NK-92 treated with Interleukin-12 subunit alpha and Interleukin-12 subunit beta, amount 100 ng/mL, for 24 hours (cell line): ENCODE measurements around the gene SYT2.

Source experiments
- DNase-seq: peaks from one replicate; lab custom pipeline; 2025; lab: John Stamatoyannopoulos, UW

The SYT2 gene

DNA sequence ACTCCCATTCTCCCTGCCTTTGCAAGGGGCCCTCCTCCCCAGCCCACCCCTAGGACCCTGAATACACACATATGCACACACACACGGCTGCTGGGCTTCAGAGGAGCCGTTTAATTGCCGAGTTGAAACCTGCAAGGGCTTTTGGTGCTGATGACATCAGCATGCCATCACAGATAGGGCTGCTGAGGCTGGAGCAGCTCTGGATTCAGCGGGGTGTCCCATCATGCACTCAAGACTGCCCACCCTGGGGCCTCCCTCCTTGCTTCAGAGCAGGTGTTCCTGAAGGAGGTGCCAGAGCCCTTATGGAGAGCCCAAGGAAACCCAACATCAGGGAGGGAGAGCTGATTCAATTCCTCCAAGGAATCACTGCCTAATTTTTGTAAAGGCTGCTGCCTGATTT lies 5.7 kb downstream of the SYT2 start:
- DNase-seq, result no peak

DNA sequence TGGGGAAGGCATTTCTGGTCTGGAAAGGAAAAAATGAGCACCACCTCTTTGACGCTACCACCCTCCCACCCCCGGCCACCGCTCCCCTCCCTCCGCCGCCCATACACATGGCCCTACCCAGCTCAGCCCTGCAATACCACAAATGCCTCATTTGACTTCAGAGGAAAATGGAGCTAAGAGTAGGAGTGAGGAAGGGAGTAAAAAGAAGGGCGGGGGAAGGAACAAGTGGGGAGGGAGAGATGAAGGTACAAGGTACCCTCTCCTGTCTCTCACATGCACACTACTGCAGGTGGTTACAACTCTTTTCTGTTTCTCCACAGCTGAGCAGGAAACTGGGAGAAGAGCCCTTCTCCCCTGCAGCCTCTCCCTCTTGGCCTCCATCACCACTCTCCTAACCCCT lies 7.1 kb downstream of the SYT2 start:
- no peak for DNase-seq

- no peak for DNase-seq
Measured at GRCh38 chr1:202702088-202702487, 8.2 kb downstream of the SYT2 start.

DNA sequence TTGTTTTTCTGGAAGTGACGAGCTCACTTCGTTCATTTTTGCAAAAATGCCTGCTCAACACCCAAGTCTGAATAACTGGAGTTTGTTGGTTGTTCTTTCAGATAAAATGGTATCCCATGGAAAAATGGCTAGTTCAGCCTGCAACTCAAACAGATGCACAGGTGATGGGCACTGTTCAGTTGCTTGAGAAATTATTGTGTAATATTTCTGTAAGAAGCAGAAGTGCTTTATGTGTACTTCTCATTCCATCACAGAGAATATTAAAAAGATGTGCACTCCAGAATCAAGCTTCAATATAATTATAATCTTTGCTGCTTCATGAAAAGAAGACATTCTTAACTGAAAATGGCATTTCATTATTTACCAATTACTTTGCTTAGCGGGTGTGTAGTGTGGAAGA lies 9.1 kb downstream of the SYT2 start:
- DNase-seq, result no peak

- DNase-seq, result no peak
Measured at GRCh38 chr1:202700061-202700460, 10.2 kb downstream of the SYT2 start.

GRCh38 chr1:202698276-202698675 lies 12.0 kb downstream of the SYT2 start:
- DNase-seq, result no peak

DNA sequence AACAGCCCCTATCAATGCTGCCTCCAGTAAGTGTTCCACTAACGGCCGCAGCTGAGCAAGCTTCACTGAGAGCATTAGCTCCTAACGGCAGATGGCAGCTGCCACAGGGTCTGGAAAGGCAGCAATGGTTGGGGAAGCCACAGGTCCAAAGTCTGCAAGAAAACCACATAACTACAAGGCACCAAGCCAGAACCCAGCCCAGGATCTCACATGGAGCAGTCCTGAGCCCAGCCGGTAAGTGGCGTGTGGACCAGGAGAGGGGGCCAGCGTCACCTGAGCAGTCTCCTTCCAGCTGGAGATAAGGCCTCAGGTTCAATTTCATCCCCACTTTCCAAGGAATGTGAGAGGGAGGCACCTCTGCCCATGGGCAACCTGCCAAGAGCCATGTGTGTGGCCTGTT lies 13.2 kb downstream of the SYT2 start:
- no peak for DNase-seq

DNA sequence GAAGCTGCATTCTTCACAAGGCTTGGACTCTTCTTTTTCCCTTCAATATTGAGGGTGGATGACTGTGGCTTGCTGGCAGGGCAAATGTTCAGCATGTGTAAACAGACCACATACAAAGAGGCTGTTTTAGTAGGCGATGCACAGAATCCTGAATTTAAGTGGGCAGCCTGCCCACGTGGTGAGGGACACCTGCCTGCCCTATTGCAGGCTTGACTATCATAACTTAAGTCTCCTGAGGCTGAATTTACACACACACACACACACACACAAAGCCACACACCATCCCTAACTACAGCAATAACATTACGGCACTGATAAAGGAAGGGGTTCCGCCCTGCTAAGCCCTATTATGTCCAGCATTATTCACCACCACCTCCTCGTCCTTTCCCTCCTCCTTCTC lies 15.9 kb downstream of the SYT2 start:
- DNase-seq, result no peak

DNA sequence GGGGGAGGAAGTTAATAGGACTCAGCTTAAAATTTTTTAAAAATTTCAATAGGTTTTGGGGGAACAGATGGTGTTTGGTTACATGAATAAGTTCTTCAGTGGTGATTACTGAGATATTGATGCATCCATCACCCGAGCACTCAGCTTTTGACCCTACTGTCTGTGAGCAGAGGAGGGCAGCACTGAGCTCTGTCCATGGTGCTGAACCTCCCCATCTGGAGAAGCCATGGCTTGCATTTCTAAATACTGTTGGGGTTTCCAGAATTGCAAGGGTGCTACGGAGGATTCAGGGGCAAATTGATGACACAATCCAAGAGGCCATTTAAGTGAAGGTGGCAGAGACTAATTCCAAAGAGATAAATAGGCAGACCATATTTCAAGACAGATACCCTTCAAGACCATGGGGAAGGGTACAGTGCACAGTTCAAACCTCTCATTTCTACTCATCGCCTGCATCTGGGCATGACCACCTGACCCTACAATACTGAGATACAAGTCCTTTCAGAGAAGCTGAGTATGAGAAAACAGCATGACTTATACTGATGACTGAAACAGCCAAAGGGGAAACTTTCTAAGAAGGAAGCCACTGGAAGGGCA lies 17.2 kb downstream of the SYT2 start:
- no peak for DNase-seq

- no peak for DNase-seq
Measured at GRCh38 chr1:202691816-202692215, 18.4 kb downstream of the SYT2 start.

DNA sequence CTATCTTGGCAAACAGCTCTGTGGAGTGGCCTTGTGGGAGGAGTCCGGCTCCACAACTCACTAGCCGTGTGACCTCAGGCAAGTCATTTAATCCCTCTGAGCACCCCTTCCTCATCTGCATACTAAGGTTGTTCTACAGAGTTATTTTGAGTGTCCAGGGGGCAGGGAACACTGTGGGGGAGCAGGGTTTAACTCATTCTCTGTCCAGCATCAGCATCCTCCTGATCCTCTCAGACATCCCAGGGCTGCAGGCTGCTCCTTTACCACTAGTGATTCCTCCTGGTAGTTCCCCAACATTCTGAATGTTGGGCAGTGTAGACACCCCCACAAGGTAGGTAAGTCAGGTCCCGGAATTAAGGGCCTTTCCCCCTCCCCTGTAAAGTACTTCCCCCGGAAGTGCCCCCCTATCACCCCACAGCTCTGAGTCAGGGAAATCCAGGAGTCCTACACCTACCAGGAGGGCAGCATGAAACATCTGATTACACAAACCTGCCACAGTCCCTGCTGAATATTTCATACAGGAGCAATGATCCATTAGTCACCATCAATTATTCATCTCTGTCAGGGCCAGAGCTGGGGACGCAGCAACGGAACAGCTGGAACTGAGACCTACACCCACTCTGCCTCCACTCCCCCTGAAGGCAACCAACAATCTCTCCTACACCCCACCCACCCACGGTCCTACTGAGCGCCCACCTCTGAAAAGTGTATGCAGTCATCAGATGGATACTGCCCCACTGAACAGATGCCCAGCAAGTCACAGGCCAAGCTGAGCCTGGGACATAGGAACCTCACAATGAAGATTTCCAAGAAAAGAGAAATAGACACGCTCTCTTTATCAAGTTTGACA lies 20.5 kb downstream of the SYT2 start:
- DNase-seq, result no peak

DNA sequence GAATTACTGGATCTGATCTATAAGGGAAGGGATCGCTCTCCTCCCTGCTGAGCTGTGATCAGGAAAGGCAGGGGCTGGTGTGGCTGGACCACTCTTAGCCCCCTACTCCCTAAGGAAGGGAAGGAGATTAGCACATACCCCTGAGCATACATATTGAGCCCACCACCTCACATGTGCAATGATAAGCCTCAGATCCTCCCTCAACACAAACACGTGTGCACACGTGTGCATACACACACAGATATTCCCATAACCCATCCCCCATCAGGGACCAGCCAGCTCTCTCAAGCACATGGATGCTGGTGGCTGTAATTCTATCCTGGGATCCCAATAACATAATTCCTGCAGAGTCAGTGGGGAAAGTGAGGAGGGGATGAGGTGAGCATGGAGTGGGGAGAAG lies 21.2 kb downstream of the SYT2 start:
- no peak for DNase-seq

DNA sequence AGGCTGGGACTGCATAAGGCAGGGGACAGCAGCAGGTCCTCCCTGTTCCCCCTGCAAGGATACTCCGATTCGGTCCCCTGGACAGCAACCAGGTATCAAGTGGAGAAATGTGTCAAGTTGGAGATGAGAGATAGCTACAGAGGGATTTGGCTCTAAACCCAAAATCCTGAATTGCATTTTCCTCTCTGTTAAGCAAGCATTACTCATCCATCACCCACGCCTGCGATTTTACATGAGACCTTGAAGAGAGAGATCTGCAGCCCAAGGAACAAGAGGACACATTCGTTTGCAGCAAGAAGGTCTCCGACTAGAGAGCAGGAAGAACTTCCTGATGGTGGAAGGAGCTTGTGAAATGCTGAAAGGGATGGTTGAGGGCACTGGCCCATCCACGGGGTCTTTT lies 21.9 kb downstream of the SYT2 start:
- no peak for DNase-seq

GRCh38 chr1:202687798-202688197 lies 22.5 kb downstream of the SYT2 start:
- no peak for DNase-seq

DNA sequence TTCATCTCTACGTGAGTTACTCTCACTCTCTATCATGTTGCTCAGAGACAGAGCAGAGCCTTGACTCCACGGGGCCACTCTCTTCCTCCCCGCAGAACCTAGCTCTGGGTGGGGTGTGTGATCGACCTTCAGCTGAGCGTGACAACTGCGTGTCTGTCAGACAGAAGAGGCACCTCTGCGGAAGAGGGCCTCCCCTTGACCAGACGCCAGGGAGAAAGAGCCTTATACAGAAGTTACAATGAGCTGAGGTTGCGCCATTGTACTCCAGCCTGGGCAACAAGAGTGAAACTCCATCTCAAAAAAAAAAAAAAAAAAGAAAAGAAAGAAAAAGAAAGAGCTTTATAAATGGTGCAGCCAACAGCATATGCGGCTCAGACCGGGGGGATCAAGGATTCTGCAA lies 22.9 kb downstream of the SYT2 start:
- DNase-seq, result no peak

DNA sequence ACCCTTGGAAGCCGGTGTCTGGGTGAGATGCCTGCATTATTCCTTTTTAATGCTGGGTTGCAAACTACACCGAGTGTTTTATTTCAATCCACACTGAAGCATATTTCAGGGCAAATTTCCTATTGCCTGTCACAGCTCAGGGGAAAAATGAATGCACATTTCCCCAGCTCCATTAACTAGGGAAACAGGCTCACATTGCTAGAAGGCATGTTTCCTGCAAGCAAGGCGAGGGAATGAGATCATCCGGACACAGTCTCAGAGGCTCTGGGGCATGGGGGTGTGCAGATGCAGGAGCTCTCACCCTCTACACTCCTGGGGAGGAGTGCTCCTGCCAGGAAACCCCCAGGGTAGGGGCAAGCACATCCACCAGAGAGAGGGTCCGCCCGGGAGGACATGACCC lies 24.6 kb downstream of the SYT2 start:
- DNase-seq, result no peak

DNA sequence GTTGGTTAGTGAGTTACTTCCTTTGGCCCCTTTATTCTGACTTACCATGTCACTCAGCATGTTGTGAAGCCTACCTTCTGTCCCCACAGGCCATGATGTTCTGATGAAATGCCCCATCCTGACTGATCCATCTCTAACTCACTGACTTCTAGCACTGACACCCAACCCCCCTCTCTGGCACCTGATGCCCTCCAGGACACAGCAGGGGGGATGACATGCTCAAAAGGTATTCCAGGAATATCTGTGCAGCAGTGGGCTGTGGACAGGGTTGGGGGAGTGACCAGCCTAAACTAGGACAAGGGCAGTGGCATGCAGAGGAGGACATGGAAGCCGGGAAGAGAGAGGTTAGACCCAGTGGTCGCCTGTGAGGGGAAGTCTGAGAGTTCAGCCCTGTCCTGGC lies 25.5 kb downstream of the SYT2 start:
- DNase-seq, result no peak

DNA sequence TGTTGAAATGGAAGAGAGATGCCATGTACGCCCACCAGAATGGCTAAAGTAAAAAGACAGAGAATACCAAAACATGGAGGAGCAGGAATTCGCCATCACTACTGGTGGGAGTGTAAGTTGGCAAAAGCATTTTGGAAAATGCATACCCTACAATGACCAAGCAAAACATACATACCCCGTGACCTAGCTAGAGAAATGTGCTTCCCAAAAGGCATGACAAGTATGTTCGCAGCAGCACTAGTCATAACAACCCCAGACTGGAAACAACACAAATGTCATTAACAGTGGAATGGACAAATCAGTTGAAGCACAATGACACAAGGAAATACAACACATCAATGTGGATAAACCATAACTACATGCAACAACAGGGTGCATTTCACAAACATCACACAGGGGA lies 27.2 kb downstream of the SYT2 start:
- DNase-seq, result no peak

GRCh38 chr1:202682477-202682876 lies 27.8 kb downstream of the SYT2 start:
- no peak for DNase-seq

- no peak for DNase-seq
Measured at GRCh38 chr1:202681736-202682420, 28.4 kb downstream of the SYT2 start.

DNA sequence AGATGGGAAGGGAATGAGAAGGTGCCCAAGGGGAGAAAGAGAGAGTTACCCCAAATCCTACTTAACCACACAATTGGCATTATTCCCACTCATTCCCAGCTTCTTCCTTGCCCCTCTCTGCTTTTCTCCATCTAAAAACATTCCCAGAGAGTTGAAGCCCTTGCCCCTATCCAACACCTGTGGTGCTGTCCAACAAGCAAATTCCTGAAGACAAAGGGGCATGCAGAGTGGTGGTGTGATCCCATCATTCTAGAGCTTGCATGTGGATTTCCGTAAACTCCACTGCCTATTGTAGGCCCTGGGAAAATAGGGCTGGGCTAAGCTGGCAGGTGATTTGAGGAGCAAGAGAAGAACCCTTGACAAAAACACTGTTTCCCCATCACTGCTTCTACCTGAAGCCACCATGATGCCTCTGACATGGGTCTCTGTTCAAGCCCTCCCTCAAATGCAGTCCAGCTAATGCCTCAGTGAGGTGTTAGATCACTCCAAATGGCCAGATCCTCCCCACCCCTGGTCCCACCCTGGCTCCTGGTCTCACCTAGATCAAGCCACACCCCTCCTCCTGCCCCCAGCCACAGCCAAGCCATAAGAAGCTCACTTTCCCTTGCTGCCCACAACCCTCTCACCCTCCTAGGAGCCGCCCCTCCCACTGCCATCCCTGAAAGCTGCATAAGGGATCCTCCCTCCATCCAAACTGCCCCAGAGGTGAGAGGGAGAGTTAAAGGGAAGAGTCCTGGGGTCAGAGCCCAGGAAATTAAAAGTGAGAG lies 29.5 kb downstream of the SYT2 start:
- no peak for DNase-seq

GRCh38 chr1:202679406-202680177 lies 30.7 kb downstream of the SYT2 start:
- no peak for DNase-seq
